DMS79 treated with DMSO at 0.1 percent for 48 hours (cell line): Measurements from ENCODE around the gene SLC28A3.

Experiments
- DNase-seq: peaks from one replicate; lab custom pipeline; 2025; lab: John Stamatoyannopoulos, UW

Gene SLC28A3

DNA sequence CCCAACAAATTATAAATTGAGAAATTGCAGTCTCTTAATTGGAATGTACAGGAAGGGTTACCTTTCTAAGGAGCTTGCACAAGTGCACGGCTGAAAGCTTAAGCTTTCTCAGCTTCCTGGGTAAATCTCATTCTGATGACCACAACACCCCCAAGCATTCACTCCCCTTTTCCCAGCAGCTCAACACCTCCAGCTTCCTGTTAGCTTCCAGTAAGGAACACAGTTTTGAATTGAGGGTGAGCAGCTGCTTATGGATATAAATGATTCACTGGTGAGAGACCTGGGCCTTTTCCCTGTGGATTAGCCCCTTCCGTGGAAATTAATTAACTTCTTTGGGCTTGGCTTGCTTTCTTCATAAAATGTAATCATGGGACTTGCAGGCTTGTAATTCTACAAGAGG is 101.2 kb downstream of the SLC28A3 start:
- no peak for DNase-seq

DNA sequence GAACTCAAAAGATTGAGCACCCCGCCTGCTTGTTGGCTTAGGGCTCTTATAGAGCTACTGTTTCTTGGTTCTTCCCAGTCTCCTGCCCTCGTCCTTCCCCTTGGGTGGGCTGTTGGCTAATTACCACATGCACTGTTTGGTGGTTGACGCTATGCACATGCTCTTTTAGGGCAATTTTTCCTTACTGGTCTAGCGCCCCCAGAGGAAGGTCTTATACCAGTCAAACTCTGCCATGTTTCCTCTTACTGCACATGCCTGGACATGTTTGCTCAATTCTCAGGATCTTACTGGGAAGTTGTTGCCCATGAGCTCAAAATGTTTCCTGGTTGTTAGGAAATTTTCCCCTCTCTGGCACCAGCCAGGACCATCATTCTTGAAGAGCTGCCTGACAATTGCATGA is 101.9 kb downstream of the SLC28A3 start:
- DNase-seq: no peak

DNA sequence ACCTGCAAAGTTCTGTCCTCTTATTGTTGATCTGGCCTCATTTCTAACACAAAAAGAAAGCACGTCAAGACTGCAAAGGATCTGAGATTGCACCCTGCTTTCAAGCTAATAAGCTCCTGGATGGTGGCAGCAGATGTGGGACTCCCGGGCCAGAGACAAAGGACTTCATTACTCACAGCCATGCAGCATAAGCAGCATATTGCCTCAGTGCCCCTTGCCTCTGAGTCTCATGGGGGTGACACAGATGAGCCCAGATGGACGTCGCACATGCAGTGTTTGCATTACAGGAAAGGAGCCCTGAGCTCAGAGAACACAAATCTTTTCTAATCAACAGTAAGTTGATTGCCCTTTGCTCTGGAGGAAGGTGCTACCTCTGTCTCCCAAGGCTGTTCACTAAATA is 105.0 kb downstream of the SLC28A3 start:
- no peak for DNase-seq

DNA sequence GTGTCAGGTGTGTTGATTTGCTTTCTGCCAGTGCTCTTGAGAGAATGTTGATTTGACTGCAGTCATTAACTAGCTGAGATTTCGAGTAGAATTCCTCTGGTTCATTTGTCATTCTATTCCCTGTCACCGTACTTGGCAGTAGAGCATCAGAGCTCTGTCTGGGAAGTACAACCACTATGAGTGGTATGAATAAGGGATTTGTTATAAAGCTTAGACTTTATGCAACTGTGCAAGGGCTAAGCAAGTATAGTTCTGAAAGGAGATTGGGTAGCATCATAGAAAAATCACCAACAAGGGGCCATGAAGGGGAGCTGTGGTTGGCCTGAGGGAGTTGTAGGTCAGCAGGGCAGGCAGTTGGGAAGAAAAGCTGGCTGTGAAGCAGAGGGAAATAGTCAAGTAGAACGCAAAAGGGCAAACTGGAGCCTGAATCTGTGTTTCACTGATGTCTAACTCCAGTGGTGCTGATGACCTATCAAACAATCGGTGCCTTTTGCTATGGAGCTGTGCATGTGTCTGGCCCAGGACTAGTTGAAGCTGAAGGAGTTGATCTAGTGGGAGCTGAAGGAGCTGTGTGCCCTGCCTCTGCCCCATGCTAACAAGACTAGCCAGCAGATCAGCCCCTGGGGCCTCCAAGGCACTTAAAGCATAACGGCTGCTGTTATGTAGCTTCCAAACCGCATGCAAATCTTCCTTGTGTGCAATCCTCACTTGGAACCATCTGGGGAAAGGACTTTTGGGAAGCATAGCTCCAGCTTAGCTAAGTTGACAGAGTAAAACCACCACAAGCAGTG is 110.0 kb downstream of the SLC28A3 start:
- no peak for DNase-seq

DNA sequence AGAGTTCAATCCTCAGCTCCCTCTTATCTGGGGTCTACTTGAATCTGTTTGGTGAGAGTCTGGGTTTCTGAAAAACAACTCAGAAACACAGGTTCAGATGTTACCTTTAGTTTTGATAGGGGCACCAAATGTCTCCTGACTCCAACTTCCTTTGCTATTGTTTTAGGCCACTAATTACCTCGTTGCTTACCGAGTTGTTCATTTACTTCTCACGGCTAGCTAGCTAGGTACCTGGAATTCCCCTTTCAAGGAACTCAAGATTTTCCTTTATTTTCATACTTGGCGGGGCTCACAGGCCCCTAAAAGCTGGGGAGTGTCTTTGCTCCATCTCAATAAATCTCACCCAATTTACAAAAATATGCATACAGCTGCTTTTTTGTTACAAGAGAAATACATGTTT is 111.4 kb downstream of the SLC28A3 start:
- DNase-seq: no peak

DNA sequence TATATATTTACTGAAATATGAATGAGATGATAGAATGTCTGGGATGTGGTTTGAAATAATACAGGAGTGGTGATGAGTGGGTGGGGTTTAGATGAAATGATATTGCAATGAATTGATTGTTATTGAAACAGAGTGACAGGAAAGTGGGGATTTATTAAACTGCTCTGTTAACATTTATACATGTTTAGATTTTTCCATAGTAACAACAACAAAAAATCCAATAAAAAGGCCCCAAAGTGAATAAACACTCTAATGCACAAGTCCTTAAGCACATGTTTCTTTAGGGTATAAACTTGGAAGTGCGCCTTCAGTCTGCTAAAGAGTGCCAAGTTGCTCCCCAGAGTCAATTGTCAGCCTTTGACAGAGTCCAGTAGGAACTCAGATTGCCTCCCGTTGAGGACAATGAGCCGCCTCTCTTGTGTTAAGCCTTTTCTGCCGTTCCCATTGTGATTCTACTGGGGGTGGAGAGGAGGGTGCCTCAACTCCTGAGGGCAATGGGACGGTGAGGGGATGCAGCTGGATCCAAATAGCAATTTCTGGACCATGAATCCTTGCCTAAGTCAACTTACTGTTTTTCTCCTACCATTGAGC is 112.3 kb downstream of the SLC28A3 start:
- no peak for DNase-seq

DNA sequence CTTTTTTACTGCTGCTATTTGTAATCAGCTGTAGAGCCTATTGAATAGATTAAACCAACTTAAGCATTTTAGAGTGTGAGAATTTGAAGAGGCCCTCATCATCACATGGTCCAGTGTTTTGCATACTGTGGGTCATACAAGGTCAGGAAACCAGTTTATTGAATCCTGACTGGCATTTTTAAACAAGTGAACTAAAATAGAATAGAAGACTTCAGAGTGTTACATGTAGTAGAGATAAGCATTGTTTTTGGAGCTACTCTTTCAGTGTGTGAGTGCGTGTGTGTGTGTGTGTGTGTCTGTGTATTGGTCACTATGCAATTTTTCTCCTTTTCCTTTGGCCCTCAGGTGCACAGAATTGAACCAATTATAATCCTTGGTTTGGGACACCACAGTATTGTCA is 114.4 kb downstream of the SLC28A3 start:
- no peak for DNase-seq
